ENCODE measurements around the gene CCDC107. TPM values are rescaled to one million over a fixed set of nuclear protein-coding genes. Genes with fewer than 3 reads are reported as not detected.

CCDC107 gene
- total RNA-seq, 2 experiments from 2014 or later, result 11.4 to 20.3 TPM

- TF ChIP-seq EZH2phosphoT487 (IDR thresholded peaks at IDR 0.05; ENCODE audit: borderline replicate concordance, low read depth, low read length) (no peak), CTCF (conservative IDR thresholded peaks at IDR 0.05; ENCODE audit: low read length) (no peak)
- intact Hi-C loops (cut with micrococcal nuclease; ENCODE audit: unreplicated experiment), result loop anchor here (2.0 to 5.0 kb wide), 3 partner anchors 40 to 501 kb away; partner anchors contain the start of genes ATOSB, CCDC107 and RMRP
- Histone ChIP-seq H3K27ac (ENCODE audit: low read depth, low read length, poor library complexity, severe bottlenecking) (peak within 1 kb of the TSS; percentile 92), H3K4me3 (ENCODE audit: low read depth, low read length, poor library complexity, severe bottlenecking) (peak within 1 kb of the TSS; percentile 69), H2AFZ (ENCODE audit: low read length) (peak within 1 kb of the TSS; percentile 25; the same call in 1 of the 2 replicates), H3K79me2 (ENCODE audit: insufficient read depth, low read depth, low read length) (peaks cover 6% of the 10 kb centered on the region; the same call in 1 of the 2 replicates), H3K36me3 (ENCODE audit: insufficient read depth, low read length) (peaks cover 17% of the 10 kb centered on the region), H3K4me2 (ENCODE audit: low read length) (peak within 1 kb of the TSS; percentile 90), H3K9me3 (ENCODE audit: low read length) (no peaks in the 10 kb centered on the region), H4K20me1 (ENCODE audit: insufficient read depth, low read length) (no peaks in the 10 kb centered on the region), H3K4me1 (ENCODE audit: insufficient read depth, low read length, poor library complexity, severe bottlenecking) (peaks cover 67% of the 10 kb centered on the region), H3K9me2 (ENCODE audit: insufficient read depth, low read length) (no peaks in the 10 kb centered on the region)
- BruUV-seq (replicated peaks), result no TSS peak
- CTCF ChIA-PET (ENCODE audit: unreplicated experiment), result interaction anchor here (1.0 kb wide), 1 partner anchor 10 kb away, joined by 6 read pairs; no protein-coding TSS in a partner anchor
- POLR2A ChIA-PET, result interaction anchor here (1.3 to 11.0 kb wide), 8 partner anchors 11 to 131 kb away, joined by 3 to 110 read pairs (median 26); partner anchors contain the start of genes ARHGEF39, CCDC107, RMRP and SIT1
- peak; percentile 86 for DNase-seq (ENCODE audit: low spot score)
Observed at GRCh38 chr9:35618325-35618727, 39.8 kb upstream of the CCDC107 start, which contains the start of gene CD72. Gene CD72 (minus strand): TSS chr9:35618413. CDS start chr9:35618303, 110 bp downstream.

GRCh38 chr9:35618854-35619799, 39.0 kb upstream of the CCDC107 start:
- Histone ChIP-seq H3K4me2 (ENCODE audit: low read length) (peak overlapping the region; percentile 90), H3K36me3 (ENCODE audit: insufficient read depth, low read length) (peaks cover 17% of the 10 kb centered on the region), H2AFZ (ENCODE audit: low read length) (no peak overlapping the region; the same call in 1 of the 2 replicates), H3K27ac (ENCODE audit: low read depth, low read length, poor library complexity, severe bottlenecking) (peak overlapping the region; percentile 92), H3K4me3 (ENCODE audit: low read depth, low read length, poor library complexity, severe bottlenecking) (peak overlapping the region; percentile 69), H3K9me3 (ENCODE audit: low read length) (no peaks in the 10 kb centered on the region), H4K20me1 (ENCODE audit: insufficient read depth, low read length) (no peaks in the 10 kb centered on the region), H3K4me1 (ENCODE audit: insufficient read depth, low read length, poor library complexity, severe bottlenecking) (peaks cover 67% of the 10 kb centered on the region), H3K79me2 (ENCODE audit: insufficient read depth, low read depth, low read length) (peaks cover 6% of the 10 kb centered on the region; the same call in 1 of the 2 replicates), H3K9me2 (ENCODE audit: insufficient read depth, low read length) (no peaks in the 10 kb centered on the region)
- TF ChIP-seq CTCF (conservative IDR thresholded peaks at IDR 0.05; ENCODE audit: low read length) (no peak), EZH2phosphoT487 (IDR thresholded peaks at IDR 0.05; ENCODE audit: borderline replicate concordance, low read depth, low read length) (no peak)
- peak; percentile 94 for DNase-seq (ENCODE audit: low spot score)
- BruUV-seq (replicated peaks), result TSS peak; percentile 71
- POLR2A ChIA-PET, result interaction anchor here (0.5 to 11.0 kb wide), 20 partner anchors 8 to 1129 kb away, joined by 3 to 110 read pairs (median 6); partner anchors contain the start of genes ARHGEF39, CCDC107, CREB3 and HINT2
- CTCF ChIA-PET (ENCODE audit: unreplicated experiment), result interaction anchor here (0.6 to 2.3 kb wide), 9 partner anchors 10 to 250 kb away, joined by 3 to 21 read pairs (median 5); partner anchors contain the start of genes CCDC107, RMRP and SIT1
- intact Hi-C loops (cut with micrococcal nuclease; ENCODE audit: unreplicated experiment), result loop anchor here (1.0 to 5.0 kb wide), 6 partner anchors 15 to 502 kb away; partner anchors contain the start of genes ATOSB, CCDC107, CREB3 and RMRP

Measured in OCI-LY7 (cell line).